GM18511 (cell line): Measurements from ENCODE around the gene KRCC1.

ENCODE experiments used
- ATAC-seq: cut with Tn5 transposase; IDR thresholded peaks from one replicate; pipeline ENCODE4 v1.9.1; 2021; ENCODE audit warnings: mild to moderate bottlenecking, moderate library complexity; ENCODE audit not compliant: unreplicated experiment

KRCC1 gene

DNA sequence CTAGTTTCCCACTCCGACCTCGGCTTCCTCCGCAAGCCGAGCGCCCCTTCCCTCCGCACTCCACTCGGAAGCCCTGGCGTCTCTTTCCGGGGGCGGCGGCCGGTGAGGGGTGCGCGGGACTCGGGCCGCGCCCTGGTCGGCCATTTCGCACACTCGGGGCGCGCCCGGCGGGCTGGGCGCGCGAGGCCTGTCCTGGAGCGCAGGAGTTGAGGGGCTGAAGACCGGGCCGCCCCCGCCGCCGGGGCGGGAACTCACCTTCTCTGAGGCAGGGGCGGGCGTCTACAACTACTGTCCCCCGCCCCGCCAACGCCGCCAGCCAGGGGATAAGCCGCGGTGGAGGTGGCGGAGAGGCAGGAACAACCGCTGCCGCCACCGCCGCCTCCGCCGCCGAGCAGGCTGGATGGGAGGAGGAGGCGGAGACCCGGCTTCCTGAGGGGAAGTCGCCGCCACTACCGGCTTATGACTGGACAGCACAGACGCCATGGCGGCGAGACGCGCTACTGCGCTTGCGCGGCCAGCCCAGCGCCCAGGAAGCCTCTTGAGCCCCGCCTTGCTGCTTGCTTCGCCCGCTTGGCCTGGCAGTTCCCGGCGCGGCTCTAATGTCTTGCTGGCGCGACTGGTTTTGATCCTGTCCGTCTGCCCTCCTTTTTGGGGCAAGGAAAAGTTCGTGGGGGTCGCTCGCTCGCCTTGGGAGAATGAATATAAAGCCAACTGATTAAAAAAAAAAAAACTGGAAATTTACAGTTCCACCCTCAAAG, at the start of gene KRCC1:
Gene KRCC1, minus strand, starts transcription at position 413 of the 758 bp plus-strand sequence. CDS start 27,220 bp downstream, outside the sequence.
- ATAC-seq = peak; percentile 92

DNA sequence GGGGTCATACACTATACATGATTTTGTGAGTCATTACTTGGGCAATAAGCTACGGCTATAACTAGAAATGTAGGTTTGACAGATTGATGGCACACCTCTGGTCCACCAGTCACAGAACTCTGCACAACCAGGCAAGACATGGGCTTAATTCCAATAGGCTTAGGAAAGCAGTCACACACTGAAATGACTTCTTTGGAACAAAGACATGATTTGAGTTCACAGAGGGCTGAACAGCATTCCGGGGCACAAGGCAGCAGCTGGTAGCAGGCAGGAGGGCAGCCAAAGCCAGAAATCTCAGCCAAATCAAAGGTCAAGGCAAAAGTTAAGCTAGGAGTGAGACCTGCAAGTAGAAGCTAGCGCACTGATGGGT, 44.9 kb upstream of the KRCC1 start:
- no peak for ATAC-seq

DNA sequence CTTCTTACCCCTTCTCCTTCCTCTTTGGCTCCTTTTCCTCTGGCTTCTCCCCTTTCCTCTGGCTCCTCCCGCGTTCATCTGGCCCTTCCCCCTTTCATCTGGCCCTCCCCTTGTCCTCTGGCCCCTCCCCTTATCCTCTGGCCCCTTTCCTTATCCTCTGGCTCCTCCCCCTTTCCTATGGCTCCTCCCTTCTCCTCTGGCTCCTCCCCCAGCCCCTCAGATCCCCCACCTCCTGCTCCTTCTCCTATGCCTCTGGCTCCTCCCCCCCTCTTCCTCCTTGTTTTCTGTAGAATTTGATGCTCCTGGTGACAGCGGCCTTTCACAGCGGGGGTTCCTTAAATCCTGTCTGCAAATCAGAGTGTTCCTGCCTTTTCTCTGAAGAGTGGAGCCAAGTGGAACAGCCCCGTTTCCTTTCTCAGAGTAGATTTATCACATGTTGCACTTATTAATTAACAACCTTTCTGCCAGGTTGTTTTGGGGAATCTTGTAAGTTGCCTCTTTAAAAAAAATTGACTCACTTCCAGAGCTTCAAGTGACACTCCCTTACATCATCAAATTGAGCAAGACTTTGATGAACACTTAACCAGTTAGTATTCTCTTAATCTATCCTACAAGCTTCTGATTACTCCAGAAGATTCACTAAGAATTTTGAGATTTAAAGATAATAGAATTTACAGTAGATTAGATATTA, 44.4 kb upstream of the KRCC1 start:
- ATAC-seq = no peak

DNA sequence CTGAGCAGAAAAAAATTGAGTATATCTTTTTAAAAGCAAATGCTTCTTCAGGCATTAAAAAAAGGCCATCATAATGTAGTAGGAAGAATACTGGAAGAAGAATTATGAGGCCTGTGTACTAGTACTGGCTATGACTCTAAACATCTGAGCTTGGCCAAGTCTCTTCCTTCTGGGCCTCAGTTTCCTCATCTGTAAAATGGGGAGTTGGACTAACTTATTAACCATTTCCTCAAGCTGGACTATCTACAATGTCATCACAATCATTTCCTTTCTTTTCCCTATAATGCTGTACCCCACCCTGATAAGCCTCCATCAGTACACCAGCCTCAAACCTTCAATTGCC, 42.9 kb upstream of the KRCC1 start:
- no peak for ATAC-seq

DNA sequence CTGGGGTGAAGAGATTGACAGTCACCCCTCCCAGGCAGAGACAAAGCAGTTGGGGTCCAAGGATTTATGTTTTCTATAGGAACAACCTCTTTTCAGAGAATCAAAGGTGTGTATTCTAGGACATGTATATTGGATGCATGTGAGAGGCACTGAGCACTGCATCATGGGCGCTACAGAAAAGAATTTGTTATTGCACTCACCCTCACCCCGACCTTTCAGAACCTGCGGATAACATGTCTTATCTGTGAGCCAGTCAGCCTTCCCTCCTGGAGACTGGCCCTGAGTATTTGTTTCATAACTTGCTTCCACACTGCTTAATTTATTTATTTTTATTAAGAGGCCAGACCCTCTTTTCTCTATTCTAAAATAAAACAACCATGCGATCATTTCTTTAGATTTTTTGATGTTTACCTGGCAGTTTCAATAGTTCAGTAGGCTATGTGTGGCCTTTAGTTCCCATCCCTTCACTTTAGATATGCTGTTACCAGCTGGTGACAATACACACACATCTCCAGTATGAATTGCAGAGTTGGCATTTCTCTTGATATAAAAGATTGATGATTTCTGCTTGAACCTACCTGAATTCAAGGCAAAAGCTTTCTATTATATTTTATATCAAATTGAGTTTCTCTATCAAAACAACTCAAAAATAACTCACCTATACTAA, 42.4 kb upstream of the KRCC1 start:
- ATAC-seq = no peak

DNA sequence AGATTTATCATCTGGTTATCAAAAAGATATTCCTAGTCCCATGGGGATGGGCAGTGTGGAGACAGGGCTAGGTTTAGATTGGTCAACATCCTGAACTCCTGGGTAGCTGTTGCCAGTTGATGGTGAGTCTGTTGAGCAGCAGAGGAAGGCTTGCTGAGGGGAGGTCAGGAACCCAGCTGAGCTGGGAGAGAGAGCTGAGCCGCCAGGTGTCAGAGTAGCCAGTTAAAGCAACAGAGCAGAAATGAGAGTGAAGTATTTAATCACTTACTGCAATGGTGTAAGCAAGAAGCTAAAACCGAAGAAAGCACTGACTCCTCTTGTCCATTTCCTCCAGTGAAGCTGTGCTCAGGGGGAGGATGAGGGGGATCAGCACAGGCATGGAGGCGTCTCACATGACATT, 41.6 kb upstream of the KRCC1 start:
- no peak for ATAC-seq

DNA sequence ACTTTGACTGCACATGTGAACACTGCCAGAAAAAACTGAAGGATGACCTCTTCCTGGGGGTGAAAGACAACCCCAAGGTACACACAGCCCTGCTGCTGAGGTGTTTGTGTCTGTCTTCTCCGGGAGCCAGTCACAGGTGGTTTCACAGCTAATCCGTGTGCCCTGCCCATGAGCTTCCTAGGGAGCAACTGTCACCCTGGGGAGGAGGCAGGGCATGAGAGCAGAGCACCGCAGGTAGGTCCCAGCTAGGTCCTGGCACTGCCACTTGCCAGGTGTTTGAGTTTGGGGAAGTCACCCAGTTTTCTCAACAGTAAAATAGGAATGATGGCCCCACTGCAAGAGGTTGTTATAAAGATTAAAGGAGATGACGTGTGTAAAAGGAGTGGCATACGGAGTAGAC, 41.1 kb upstream of the KRCC1 start:
- ATAC-seq = no peak

DNA sequence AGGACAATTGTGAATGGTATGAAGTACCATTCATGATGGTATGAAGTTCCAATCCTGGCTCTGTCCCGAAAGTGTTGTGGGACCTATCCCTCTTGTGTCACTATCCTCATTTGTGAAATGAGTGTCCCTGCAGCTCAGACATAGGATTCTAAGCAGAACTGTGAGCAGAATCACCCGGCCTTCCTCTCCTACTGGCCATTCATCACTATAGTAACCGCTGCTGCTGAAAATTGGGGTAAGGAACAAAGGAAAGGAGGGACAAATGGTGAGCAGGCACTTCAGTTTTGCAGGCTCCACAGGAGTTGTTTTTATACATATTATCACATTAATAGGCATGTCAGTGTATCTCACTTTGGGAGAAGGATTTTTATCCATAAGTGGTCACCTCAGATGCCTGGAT, 39.4 kb upstream of the KRCC1 start:
- no peak for ATAC-seq

DNA sequence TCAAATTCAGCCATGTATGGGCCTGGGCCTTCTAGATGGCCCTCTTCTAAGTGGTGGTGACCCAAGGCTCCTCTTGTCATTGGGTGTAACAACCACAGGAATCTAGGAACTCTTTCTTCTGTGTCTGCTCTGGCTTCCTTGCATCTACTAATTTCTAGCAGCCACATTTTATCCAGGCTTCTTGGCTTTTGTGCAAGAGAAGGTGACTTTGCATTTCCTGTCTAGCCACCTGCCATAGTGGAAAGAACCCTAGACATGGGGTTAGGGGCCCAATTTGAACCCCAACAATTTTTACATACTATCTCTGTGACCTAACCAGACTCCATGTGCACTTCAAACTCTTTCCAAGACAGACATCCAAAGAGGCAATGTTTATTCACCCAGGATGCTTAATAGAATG, 37.2 kb upstream of the KRCC1 start:
- no peak for ATAC-seq

DNA sequence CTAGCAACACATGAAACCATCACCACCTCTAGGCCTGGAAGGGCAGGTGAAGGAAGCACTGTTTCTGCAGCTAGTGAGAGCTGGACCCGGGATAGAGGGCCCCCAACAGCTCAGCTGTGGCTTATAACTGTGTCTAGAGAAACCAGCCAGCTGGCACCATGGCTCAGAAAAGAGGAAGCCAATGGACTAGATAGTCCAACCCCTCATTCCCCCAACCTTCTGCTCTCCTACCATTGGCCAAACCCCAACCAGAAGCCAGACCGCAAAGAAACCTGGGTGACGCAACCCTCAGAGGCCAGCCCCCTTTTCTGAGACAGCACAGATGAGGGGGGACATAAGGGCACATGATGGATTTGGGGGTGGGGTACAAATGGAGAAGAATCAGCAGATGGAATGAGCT, 36.4 kb upstream of the KRCC1 start:
- no peak for ATAC-seq

DNA sequence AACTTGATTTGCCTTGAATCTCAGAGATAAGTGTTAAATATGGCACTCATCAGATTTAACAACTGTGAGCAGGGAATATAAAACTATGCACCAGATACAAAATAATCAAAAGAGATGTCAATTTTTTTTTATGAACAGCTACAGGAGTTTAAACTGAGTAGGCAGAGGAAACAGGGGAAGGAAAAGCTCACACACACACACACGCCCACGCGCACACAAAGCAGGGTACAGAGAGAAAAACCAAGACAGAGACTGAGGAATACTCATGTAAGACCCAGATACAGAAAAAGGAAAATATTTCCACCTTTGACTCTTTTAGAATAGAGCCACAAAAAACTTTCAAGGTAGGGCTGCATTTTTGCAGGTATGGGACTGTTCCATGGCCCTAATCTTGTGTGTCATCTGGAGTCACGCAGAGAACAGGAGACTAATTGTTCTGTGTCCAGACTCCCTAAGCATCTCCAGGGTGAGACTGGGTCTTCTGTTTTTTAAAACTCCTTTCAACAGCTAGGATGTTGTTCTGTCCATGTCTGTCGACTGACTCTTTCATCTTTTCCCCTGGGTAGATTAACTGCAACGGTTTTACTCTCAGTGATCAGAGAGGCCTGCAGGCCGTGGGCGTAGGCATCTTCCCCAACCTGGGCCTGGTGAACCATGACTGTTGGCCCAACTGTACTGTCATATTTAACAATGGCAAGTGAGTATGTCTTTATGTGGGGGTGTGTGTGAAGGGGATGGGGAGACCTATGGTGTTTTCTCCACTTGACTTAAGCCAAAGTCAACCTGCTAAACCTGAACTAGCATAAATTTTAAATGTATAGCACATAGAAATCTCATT, 35.1 kb upstream of the KRCC1 start:
- no peak for ATAC-seq

DNA sequence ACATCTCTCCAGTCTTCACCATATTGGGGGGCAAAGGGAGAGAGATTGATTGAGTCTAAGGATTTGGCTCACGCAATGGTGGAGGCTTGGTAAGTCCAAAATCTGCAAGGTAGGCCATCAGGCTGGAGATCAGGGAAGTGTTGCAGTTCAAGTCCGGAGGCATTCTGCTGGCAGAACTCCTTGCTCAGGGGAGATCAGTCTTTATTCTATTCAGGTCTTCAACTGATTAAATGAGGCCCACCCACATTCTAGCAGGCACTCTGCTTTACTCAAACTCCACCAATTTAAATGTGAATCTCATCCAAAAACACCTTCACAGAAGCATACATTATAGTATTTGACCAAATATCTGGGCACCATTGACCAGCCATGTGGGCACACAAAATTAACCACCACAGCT, 33.4 kb upstream of the KRCC1 start:
- no peak for ATAC-seq

DNA sequence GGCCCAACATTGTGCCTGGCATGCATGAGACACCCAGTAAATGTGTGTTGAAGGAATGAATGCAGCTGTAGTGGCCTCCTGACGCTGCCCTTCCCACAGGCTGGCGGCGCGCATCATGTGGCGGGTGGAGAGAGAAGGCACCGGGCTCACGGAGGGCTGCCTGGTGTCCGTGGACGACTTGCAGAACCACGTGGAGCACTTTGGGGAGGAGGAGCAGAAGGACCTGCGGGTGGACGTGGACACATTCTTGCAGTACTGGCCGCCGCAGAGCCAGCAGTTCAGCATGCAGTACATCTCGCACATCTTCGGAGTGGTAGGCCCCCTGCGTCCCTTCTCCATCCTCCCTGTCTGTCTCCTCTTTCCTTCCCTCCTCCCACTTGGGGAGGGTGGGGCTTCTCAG, 32.2 kb upstream of the KRCC1 start:
- ATAC-seq = no peak

DNA sequence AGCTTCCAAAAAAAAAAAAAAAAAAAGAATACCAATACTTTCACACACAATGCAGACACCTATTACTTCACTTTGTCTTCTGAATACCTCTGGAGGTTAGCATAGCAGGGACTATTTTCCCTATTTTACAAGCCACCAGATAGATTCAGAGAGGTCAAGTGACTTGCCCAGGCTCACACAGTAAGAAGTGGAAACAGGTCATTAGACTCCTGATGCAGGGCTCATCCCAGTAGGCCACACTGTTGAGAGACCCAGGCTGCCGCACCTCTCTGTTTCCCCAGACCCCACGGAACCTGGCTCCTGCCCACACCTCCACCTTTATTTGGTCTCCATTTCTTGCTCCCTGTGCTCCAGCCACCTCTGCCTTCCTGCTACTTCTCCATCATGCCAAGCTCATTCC, 31.5 kb upstream of the KRCC1 start:
- ATAC-seq = no peak

DNA sequence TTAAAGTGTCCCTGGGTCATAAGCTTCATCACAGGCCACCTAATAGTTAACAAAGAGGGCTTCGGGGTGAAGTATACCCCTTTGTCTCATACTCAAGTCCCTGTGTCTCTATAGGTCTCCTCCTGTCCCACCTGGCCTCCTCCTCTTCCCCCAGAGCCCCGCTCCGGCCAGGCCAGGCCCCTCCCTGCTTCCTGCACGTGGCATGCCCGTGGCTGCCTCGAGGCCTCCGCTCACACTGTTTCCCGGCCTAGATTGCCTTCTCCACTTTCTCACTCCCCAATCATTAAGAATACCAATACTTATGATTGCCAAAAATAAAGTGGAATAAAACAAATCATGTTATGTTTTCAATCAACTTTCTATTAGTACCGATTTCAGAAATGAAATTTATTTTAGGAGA, 30.8 kb upstream of the KRCC1 start:
- ATAC-seq = no peak

DNA sequence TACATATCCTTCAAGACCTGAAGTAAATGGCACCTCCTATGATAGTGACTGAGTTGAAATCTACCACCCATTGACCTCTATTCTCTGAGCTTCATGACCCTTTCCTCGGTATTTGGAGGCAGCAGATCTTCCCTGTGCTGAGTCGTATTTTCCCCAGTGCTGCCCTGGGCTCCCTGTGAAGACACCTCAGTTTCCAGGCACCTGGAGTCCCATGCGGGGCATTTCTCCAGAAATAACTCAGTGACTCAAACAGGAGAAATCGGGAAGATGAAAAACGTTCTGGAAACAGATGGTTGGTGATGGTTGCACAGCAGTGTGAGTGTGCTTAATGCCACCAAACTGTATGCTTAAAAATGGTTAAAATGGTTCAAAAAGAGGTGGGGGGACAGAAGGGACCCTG, 30.0 kb upstream of the KRCC1 start:
- no peak for ATAC-seq

DNA sequence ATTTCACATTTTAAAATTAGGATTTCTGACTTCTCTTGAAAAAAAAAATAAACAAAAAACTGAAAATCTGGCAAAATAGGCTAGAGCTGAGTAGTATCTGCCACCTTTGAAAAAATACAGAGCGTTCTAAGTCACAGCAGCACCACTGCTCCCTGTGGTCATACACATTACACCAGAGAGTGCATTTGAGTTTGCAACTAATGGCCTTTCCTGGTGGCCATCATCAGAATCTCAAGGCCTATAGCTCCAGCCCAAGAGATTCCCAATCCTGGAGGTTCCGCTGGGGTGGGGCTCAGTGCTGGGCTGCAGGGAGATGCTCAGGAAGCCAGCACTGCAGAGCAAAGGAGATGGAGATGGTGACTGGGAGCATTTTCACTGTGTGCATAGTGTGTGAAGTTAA, 29.5 kb upstream of the KRCC1 start:
- no peak for ATAC-seq

DNA sequence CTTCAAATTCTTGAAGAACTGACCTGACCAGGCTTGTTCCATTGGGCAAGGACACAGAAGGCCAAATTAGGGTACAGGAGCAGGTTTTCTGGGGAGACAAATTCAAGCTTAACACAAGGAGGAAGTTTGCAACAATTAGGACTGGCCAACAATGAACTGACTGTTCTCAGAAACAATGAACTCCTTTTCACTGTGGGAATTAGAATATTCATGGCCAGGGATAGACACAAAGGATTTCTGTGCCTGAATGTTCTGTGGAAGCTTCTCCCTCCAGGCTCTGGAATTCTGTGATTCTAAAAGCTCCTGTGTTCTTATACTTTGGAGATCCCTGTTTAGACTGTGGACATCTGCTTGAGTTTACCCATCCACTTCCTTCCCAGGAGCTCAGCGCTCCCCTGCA, 27.2 kb upstream of the KRCC1 start:
- no peak for ATAC-seq

DNA sequence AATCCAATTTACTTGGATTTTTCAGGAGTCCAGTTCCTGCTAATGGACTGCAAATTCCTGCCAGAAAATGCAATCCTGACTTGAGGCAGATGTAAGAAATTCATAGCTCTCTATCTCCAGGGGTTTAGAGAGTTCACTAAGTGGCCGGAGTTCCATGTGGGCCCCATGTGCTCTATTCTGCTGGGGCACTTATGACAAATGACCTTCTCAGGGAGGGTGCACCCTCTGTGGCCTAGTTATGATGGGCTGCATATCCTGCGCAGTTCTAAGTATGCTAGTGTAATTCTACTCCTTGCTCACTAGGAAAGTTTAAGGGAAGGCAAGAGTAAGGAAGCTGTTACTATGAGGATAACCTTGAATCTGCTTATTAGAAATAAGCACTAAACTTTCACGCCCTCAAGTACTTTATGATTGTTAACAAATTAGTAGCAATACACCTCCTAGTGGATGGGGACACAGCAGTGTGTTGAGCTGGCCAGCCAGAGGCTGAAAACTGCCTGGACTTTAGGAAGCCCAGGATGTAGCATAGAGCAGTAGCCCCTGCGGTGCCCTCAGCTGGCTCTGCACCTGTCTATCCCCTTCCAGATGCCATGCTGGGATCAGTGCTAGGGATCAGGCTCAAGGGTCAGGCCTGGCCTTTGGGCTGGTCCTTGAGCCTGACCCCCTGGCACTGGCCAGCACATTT, 26.5 kb upstream of the KRCC1 start:
- ATAC-seq = no peak

DNA sequence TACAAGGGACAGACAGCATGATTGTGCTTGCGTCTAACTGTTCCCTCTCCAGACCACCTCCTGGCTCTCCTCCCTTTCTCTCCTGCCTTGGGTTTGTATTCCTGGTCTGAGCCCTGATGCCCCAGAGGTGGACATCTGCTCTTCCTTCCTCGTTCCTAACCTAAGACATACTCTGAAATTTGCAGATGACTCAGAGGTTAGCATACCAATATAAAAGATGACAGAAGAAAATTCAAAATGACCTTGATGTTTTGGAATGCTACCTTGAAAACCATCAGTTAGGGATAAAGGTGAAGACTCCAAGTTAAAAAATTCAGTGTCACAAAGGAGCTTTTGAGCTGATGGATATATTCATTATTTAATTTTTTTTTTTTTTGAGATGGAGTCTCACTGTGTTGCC, 25.0 kb upstream of the KRCC1 start:
- ATAC-seq = no peak

DNA sequence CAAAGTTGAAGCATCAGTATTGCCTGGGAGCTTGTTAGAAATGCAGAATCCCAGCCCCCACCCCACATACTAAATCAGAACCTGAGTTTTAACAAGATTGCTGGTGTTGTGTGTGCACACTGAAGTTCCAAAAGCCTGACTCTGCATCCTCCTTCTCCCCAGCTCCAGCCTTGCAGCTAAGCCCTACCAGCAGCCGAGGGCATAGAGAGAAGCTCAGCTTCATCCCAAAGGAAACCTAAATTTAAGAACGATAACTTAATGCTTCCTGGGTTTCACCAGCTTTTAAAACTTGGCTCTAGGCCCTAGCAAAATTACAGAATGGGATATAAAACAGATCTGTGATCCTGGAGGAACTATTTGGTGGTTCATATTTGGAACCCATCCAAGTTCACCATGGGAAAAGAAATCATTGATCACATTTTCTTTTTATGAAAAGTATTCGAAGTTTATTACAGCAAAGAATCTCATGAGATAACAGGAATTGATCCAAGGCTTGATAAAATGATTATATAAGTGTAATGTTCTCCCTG, 23.1 kb upstream of the KRCC1 start:
- no peak for ATAC-seq
